ENCODE results near the gene HRAS.

HRAS gene

GRCh38 chr11:499201-500076 lies 35.9 kb downstream of the HRAS start:
- Histone ChIP-seq H3K9me2 (replicated peaks; ENCODE audit: low read depth, low read length) (no peaks in the 10 kb centered on the region), H3K9ac (ENCODE audit: low read depth, low read length, poor library complexity, severe bottlenecking) (no peak overlapping the region), H3K4me2 (ENCODE audit: low read depth, low read length, poor library complexity, severe bottlenecking) (no peak overlapping the region), H3K27me3 (ENCODE audit: insufficient read depth, low read length, poor library complexity, severe bottlenecking) (no peaks in the 10 kb centered on the region), H3K79me2 (ENCODE audit: insufficient read depth, low read length) (peaks cover 12% of the 10 kb centered on the region; the same call in 1 of the 2 replicates), H4K20me1 (ENCODE audit: insufficient read depth, low read length, poor library complexity, severe bottlenecking) (no peaks in the 10 kb centered on the region), H3K36me3 (ENCODE audit: insufficient read depth, low read length) (peaks cover 43% of the 10 kb centered on the region; the same call in 1 of the 2 replicates), H3F3A (ENCODE audit: low read depth) (no peaks in the 10 kb centered on the region), H3K9me3 (ENCODE audit: insufficient read depth, low read depth, low read length) (no peaks in the 10 kb centered on the region), H2AFZ (ENCODE audit: low read length) (no peak overlapping the region), H3K4me1 (ENCODE audit: insufficient read depth, low read length, poor library complexity, severe bottlenecking) (no peaks in the 10 kb centered on the region), H3K4me3 (ENCODE audit: low read length, poor library complexity, severe bottlenecking) (no peak overlapping the region)
- TF ChIP-seq CTCF (conservative IDR thresholded peaks at IDR 0.05; ENCODE audit: low read length) (no peak), EZH2phosphoT487 (IDR thresholded peaks at IDR 0.05; ENCODE audit: borderline replicate concordance) (no peak)

GRCh38 chr11:498297-499181 lies 36.8 kb downstream of the HRAS start:
- no peaks in the 10 kb centered on the region for H3K9me3 ChIP-seq (ENCODE audit: insufficient read depth, low read depth, low read length)
- peaks cover 43% of the 10 kb centered on the region; the same call in 1 of the 2 replicates for H3K36me3 ChIP-seq (ENCODE audit: insufficient read depth, low read length)
- no peak for TF ChIP-seq EZH2phosphoT487 (IDR thresholded peaks at IDR 0.05; ENCODE audit: borderline replicate concordance)
- no peak for TF ChIP-seq CTCF (conservative IDR thresholded peaks at IDR 0.05; ENCODE audit: low read length)
- H2AFZ ChIP-seq (ENCODE audit: low read length): no peak overlapping the region
- H3K9ac ChIP-seq (ENCODE audit: low read depth, low read length, poor library complexity, severe bottlenecking): no peak overlapping the region
- H3F3A ChIP-seq (ENCODE audit: low read depth): no peaks in the 10 kb centered on the region
- H4K20me1 ChIP-seq (ENCODE audit: insufficient read depth, low read length, poor library complexity, severe bottlenecking): no peaks in the 10 kb centered on the region
- peaks cover 4% of the 10 kb centered on the region; the same call in 1 of the 2 replicates for H3K79me2 ChIP-seq (ENCODE audit: insufficient read depth, low read length)
- H3K27me3 ChIP-seq (ENCODE audit: insufficient read depth, low read length, poor library complexity, severe bottlenecking): no peaks in the 10 kb centered on the region
- H3K4me1 ChIP-seq (ENCODE audit: insufficient read depth, low read length, poor library complexity, severe bottlenecking): no peaks in the 10 kb centered on the region
- no peak overlapping the region for H3K4me3 ChIP-seq (ENCODE audit: low read length, poor library complexity, severe bottlenecking)
- no peak overlapping the region for H3K4me2 ChIP-seq (ENCODE audit: low read depth, low read length, poor library complexity, severe bottlenecking)
- H3K9me2 ChIP-seq (replicated peaks; ENCODE audit: low read depth, low read length): no peaks in the 10 kb centered on the region

GRCh38 chr11:497565-498296 lies 37.6 kb downstream of the HRAS start:
- H3K9ac ChIP-seq (ENCODE audit: low read depth, low read length, poor library complexity, severe bottlenecking): no peak overlapping the region

More at GRCh38 chr11:497565-498296, 37.6 kb downstream of the HRAS start:
- H3K4me2 ChIP-seq (ENCODE audit: low read depth, low read length, poor library complexity, severe bottlenecking): no peak overlapping the region
- peaks cover 45% of the 10 kb centered on the region; the same call in 1 of the 2 replicates for H3K36me3 ChIP-seq (ENCODE audit: insufficient read depth, low read length)
- H3K79me2 ChIP-seq (ENCODE audit: insufficient read depth, low read length): peaks cover 3% of the 10 kb centered on the region; the same call in 1 of the 2 replicates
- H3K9me2 ChIP-seq (replicated peaks; ENCODE audit: low read depth, low read length): no peaks in the 10 kb centered on the region
- H3K4me3 ChIP-seq (ENCODE audit: low read length, poor library complexity, severe bottlenecking): no peak overlapping the region
- H2AFZ ChIP-seq (ENCODE audit: low read length): no peak overlapping the region
- TF ChIP-seq EZH2phosphoT487 (IDR thresholded peaks at IDR 0.05; ENCODE audit: borderline replicate concordance): no peak
- TF ChIP-seq CTCF (conservative IDR thresholded peaks at IDR 0.05; ENCODE audit: low read length): no peak
- H3K9me3 ChIP-seq (ENCODE audit: insufficient read depth, low read depth, low read length): no peaks in the 10 kb centered on the region
- no peaks in the 10 kb centered on the region for H3F3A ChIP-seq (ENCODE audit: low read depth)
- H3K4me1 ChIP-seq (ENCODE audit: insufficient read depth, low read length, poor library complexity, severe bottlenecking): no peaks in the 10 kb centered on the region
- no peaks in the 10 kb centered on the region for H3K27me3 ChIP-seq (ENCODE audit: insufficient read depth, low read length, poor library complexity, severe bottlenecking)
- H4K20me1 ChIP-seq (ENCODE audit: insufficient read depth, low read length, poor library complexity, severe bottlenecking): no peaks in the 10 kb centered on the region
